B cell (primary cell): ENCODE measurements around the gene METTL9. TPM values are rescaled to one million over a fixed set of nuclear protein-coding genes. Genes with fewer than 3 reads are reported as not detected.
"Not testable (repeated sequence)": the region's sequence is repeated elsewhere in the genome, so short reads cannot be mapped to it uniquely, and the experiment has no call there.

Source experiments
- ATAC-seq: fragments of 200-7000 bp; cut with Tn5 transposase; one replicate; pipeline ENCODE4 v1.10.0; 2021; ENCODE audit warnings: low read depth, mild to moderate bottlenecking, moderate number of reproducible peaks, moderate library complexity
- CTCF ChIA-PET: fragments of 350-600 bp; sonication (Branson Sonifier 250); formaldehyde crosslinking; loops from one replicate; lab custom pipeline; 2021; ENCODE audit warnings: antibody characterized with exemption, inconsistent platforms; lab: Charles Lee
- POLR2A ChIA-PET: fragments of 350-600 bp; sonication (Branson Sonifier 250); formaldehyde crosslinking; loops from one replicate; lab custom pipeline; 2021; ENCODE audit warnings: antibody characterized with exemption; lab: Charles Lee
- DNase-seq: peaks from one replicate; pipeline ENCODE4 v3.0.0; 2013
- H2AFZ ChIP-seq: 2 replicates; pipeline ENCODE4 v1.6.1; 2012; ENCODE audit warnings: mild to moderate bottlenecking, low read depth, low read length; ENCODE audit not compliant: insufficient read depth, poor library complexity, severe bottlenecking
- H3K27ac ChIP-seq, 2 donors: 1 replicate in 1 of 2; 2 replicates in 1 of 2; pipeline ENCODE4 v1.5.1; 2012 to 2013; ENCODE audit warnings: low read length in 2 of 2, mild to moderate bottlenecking in 2 of 2, moderate library complexity in 1 of 2
- H3K27me3 ChIP-seq, 4 experiments: fragments of 200-600 bp in 1 of 4; sonication (generic) in 1 of 4; replicated peaks in 1 of 4; 1 replicate in 2 of 4; 2 replicates in 2 of 4; pipeline versions ENCODE4 v1.6.1 to v1.7.0; 2013 to 2016; ENCODE audit warnings: low read length in 3 of 4, mild to moderate bottlenecking in 2 of 4, mixed read lengths in 1 of 4, moderate library complexity in 1 of 4; ENCODE audit not compliant: insufficient read depth in 4 of 4, control insufficient read depth in 3 of 4; ENCODE audit errors: control extremely low read depth in 1 of 4
- H3K36me3 ChIP-seq, 2 experiments: replicated peaks in 1 of 2; 1 replicate in 1 of 2; 2 replicates in 1 of 2; pipeline versions ENCODE4 v1.6.1 to v1.7.1; 2013; ENCODE audit warnings: low read length in 1 of 2; ENCODE audit not compliant: insufficient read depth in 2 of 2, control insufficient read depth in 1 of 2; ENCODE audit errors: control extremely low read depth in 1 of 2, extremely low read depth in 1 of 2
- H3K4me1 ChIP-seq, 2 donors: fragments of 200-600 bp in 1 of 2; sonication (generic) in 1 of 2; 1 replicate in 1 of 2; 2 replicates in 1 of 2; pipeline versions ENCODE4 v1.5.1 to v1.6.1; 2013 to 2017; ENCODE audit warnings: low read length in 2 of 2; ENCODE audit not compliant: control insufficient read depth in 2 of 2, insufficient read depth in 2 of 2
- H3K4me2 ChIP-seq: replicated peaks from 2 replicates; pipeline ENCODE3; 2012; ENCODE audit warnings: mild to moderate bottlenecking, low read depth, low read length; ENCODE audit not compliant: poor library complexity, severe bottlenecking
- H3K4me3 ChIP-seq, 5 experiments: fragments of 200-600 bp in 1 of 5; sonication (generic) in 1 of 5; 1 replicate in 3 of 5; 2 replicates in 2 of 5; pipeline versions ENCODE4 v1.5.1 to v1.7.0; 2011 to 2016; ENCODE audit warnings: low read length in 4 of 5, mild to moderate bottlenecking in 4 of 5, low read depth in 2 of 5, control low read depth in 1 of 5, moderate library complexity in 1 of 5; ENCODE audit not compliant: insufficient read depth in 1 of 5; ENCODE audit errors: control extremely low read depth in 1 of 5, extremely low read depth in 1 of 5
- H3K79me2 ChIP-seq: fragments of 200-600 bp; sonication (generic); one replicate; pipeline ENCODE4 v1.6.0; 2016; ENCODE audit warnings: low read length; ENCODE audit not compliant: control insufficient read depth, insufficient read depth
- H3K9ac ChIP-seq: fragments of 200-600 bp; sonication (generic); 2 replicates; pipeline ENCODE4 v1.6.1; 2017; ENCODE audit warnings: mild to moderate bottlenecking, low read length, moderate library complexity
- H3K9me3 ChIP-seq, 3 donors: one replicate each; pipeline versions ENCODE4 v1.6.1 to v1.7.1; 2013; ENCODE audit warnings: low read length in 2 of 3; ENCODE audit not compliant: control insufficient read depth in 2 of 3, insufficient read depth in 1 of 3; ENCODE audit errors: control extremely low read depth in 1 of 3
- H4K20me1 ChIP-seq: 2 replicates; pipeline ENCODE4 v1.6.0; 2012; ENCODE audit warnings: mild to moderate bottlenecking, low read length; ENCODE audit not compliant: insufficient read depth, control insufficient read depth, poor library complexity, severe bottlenecking
- H3K27ac Mint-ChIP-seq: one replicate; pipeline ENCODE4 v1.8.0; 2021; ENCODE audit warnings: mixed read lengths
- H3K27me3 Mint-ChIP-seq: one replicate; pipeline ENCODE4 v1.8.0; 2021; ENCODE audit warnings: mixed read lengths
- H3K4me1 Mint-ChIP-seq: one replicate; pipeline ENCODE4 v1.8.0; 2021; ENCODE audit warnings: mixed read lengths
- H3K4me3 Mint-ChIP-seq: one replicate; pipeline ENCODE4 v1.8.0; 2021; ENCODE audit warnings: mixed read lengths
- H3K9me3 Mint-ChIP-seq: one replicate; pipeline ENCODE4 v1.8.0; 2022; ENCODE audit warnings: mixed read lengths; ENCODE audit not compliant: insufficient read depth
- EZH2 ChIP-seq: IDR thresholded peaks from 2 replicates; pipeline ENCODE4 v1.6.1; 2012; ENCODE audit warnings: borderline replicate concordance, low read depth, mild to moderate bottlenecking, moderate library complexity, low read length; ENCODE audit not compliant: insufficient read depth, poor library complexity, severe bottlenecking
- WGBS: methylation state at CpG from one replicate; pipeline ENCODE4 v1.1.5; 2013; ENCODE audit warnings: missing lambda C conversion rate; ENCODE audit not compliant: insufficient coverage; 5-methylcytosine and 5-hydroxymethylcytosine counted together
- intact Hi-C: fragments of 100-400 bp; cut with micrococcal nuclease; formaldehyde crosslinking; loops from one replicate; pipeline ENCODE4 v1.10.0; 2022
- polyA plus RNA-seq: library from polyadenylated mRNA; depleted of rRNA; stranded (reverse); fragments of >200 nt; gene quantifications from 2 replicates; pipeline ENCODE4 v1.2.3, GENCODE V29; 2012
- total RNA-seq, 2 donors: library from RNA; stranded (reverse); fragments of 120-200 nt in 1 of 2; gene quantifications; 1 replicate in 1 of 2; 2 replicates in 1 of 2; pipeline versions ENCODE4 v1.2.3 to v1.2.4, GENCODE V29; 2013 to 2022
- TF ChIP-seq, protein P1 (sequence below): fragments of 200-600 bp; IDR thresholded peaks from one replicate; pipeline ENCODE4 v1.8.0; 2022; ENCODE audit warnings: antibody characterized with exemption, mild to moderate bottlenecking

Gene METTL9
- total and polyA plus RNA-seq, 2 donors (not counting 1 experiment from before 2014, with no cell fraction given) = 34.0 to 57.7 TPM

DNA sequence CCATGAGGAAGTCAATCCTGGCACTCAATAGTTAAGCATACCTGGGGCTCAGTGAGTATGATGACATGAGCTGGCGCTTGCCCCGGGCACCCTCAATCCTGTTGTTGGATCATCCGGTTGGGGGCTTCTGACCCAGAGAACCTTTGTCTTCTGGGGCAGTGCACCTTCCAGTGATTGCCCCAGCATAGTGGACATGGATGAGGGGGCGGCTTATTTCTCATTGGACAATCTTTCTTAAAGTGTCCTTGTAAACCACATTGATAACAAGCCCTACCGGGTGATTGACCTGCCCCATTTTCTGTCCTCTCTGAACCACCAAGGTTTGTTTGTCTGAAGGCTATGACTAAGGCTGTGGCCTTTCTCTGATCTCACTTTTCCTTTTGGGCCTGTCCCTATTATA is 34.8 kb downstream of the METTL9 start:
- 92% methylated on average over 4 of the region's 5 CpGs for WGBS
- ChIA-PET CTCF (interaction anchor here (0.8 to 1.8 kb wide), 2 partner anchors 11 to 23 kb away, joined by 3 to 4 read pairs; no protein-coding TSS in a partner anchor), POLR2A (no interaction called here)
- H4K20me1 ChIP-seq = no peaks in the 10 kb centered on the region
- H3K4me1 ChIP-seq = no peaks in the 10 kb centered on the region
- intact Hi-C loops = no loop called here
- H3K36me3 ChIP-seq = peaks cover 0 to 14% of the 10 kb centered on the region in 2 experiments
- H3K4me2 ChIP-seq = no peak overlapping the region
- Mint-ChIP-seq H3K9me3 (no peaks in the 10 kb centered on the region), H3K27me3 (no peaks in the 10 kb centered on the region), H3K4me1 (peaks cover 5% of the 10 kb centered on the region), H3K4me3 (no peak overlapping the region), H3K27ac (no peak overlapping the region)
- H3K27ac ChIP-seq = no peak overlapping the region
- H3K9me3 ChIP-seq = peaks cover 0 to 4% (median 0%) of the 10 kb centered on the region in 3 donors
- no peak overlapping the region for H2AFZ ChIP-seq
- no peaks in the 10 kb centered on the region for H3K27me3 ChIP-seq
- no peak overlapping the region for H3K4me3 ChIP-seq
- H3K79me2 ChIP-seq = no peaks in the 10 kb centered on the region
- DNase-seq (no peak), ATAC-seq (no peak)
- H3K9ac ChIP-seq = no peak overlapping the region
- TF ChIP-seq EZH2 = no peak
- TF ChIP-seq, protein P1, sequence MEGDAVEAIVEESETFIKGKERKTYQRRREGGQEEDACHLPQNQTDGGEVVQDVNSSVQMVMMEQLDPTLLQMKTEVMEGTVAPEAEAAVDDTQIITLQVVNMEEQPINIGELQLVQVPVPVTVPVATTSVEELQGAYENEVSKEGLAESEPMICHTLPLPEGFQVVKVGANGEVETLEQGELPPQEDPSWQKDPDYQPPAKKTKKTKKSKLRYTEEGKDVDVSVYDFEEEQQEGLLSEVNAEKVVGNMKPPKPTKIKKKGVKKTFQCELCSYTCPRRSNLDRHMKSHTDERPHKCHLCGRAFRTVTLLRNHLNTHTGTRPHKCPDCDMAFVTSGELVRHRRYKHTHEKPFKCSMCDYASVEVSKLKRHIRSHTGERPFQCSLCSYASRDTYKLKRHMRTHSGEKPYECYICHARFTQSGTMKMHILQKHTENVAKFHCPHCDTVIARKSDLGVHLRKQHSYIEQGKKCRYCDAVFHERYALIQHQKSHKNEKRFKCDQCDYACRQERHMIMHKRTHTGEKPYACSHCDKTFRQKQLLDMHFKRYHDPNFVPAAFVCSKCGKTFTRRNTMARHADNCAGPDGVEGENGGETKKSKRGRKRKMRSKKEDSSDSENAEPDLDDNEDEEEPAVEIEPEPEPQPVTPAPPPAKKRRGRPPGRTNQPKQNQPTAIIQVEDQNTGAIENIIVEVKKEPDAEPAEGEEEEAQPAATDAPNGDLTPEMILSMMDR = no peak

DNA sequence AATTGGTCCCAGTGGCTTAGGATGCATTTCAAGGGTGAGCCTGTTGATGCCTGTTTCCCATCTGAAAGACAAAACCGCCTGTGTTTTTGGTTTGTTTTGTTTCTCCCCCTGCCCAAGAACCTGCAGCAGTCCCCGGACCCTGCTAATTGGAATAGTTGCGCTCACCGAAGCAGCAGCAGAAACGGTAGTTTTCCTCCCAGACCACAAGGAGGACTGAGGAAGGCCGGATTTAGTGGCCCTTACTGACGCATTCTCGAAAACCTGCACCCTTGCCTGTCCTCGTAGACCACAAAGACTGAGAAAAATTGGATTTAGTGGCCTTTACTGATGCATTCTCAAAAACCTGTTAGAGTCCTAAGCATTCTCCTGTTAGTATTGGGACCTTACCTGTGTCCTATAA is 36.3 kb downstream of the METTL9 start:
- H3K27me3 Mint-ChIP-seq, H4K20me1 ChIP-seq, H3K36me3 ChIP-seq, H2AFZ ChIP-seq, H3K4me2 ChIP-seq, H3K27ac ChIP-seq, H3K27me3 ChIP-seq, H3K9ac ChIP-seq, H3K4me3 ChIP-seq, H3K4me1 Mint-ChIP-seq, POLR2A ChIA-PET, H3K4me3 Mint-ChIP-seq, DNase-seq, ATAC-seq, H3K9me3 ChIP-seq, H3K27ac Mint-ChIP-seq, H3K4me1 ChIP-seq, intact Hi-C loops, H3K9me3 Mint-ChIP-seq, H3K79me2 ChIP-seq: not testable (repeated sequence)
- WGBS = 97% methylated on average over 9 of the region's 9 CpGs
- CTCF ChIA-PET = interaction anchor here (1.8 kb wide), 1 partner anchor 13 kb away, joined by 4 read pairs; no protein-coding TSS in a partner anchor
